GM19023 (cell line): ENCODE data around the gene ZNF555.
A peak's percentile ranks its signal among the peaks of the same experiment; 100 is the strongest.
"Not testable (repeated sequence)": the region's sequence is repeated elsewhere in the genome, so short reads cannot be mapped to it uniquely, and the experiment has no call there.

Experiments
- ATAC-seq: cut with Tn5 transposase; IDR thresholded peaks from one replicate; pipeline ENCODE4 v1.9.1; 2021; ENCODE audit warnings: mild to moderate bottlenecking, moderate library complexity; ENCODE audit not compliant: unreplicated experiment

The ZNF555 gene

GRCh38 chr19:2840794-2841791, at the start of gene ZNF555:
TSS of gene ZNF555 (plus strand) at chr19:2841475. CDS start at chr19:2841573, 98 bp downstream.
- ATAC-seq, result peak; percentile 95

- ATAC-seq, result no peak
Observed at GRCh38 chr19:2791876-2792275, 49.4 kb upstream of the ZNF555 start.

GRCh38 chr19:2792666-2793065, 48.6 kb upstream of the ZNF555 start:
- not testable (repeated sequence) for ATAC-seq

GRCh38 chr19:2793126-2793525, 48.1 kb upstream of the ZNF555 start:
- no peak for ATAC-seq

- ATAC-seq, result no peak
Observed at GRCh38 chr19:2793577-2793976, 47.7 kb upstream of the ZNF555 start.

- ATAC-seq, result no peak
Observed at GRCh38 chr19:2795827-2796658, 45.2 kb upstream of the ZNF555 start.

GRCh38 chr19:2796659-2797266, 44.5 kb upstream of the ZNF555 start:
- no peak for ATAC-seq

GRCh38 chr19:2797280-2797679, 44.0 kb upstream of the ZNF555 start:
- no peak for ATAC-seq

GRCh38 chr19:2798158-2798685, 43.1 kb upstream of the ZNF555 start:
- no peak for ATAC-seq

GRCh38 chr19:2798733-2799132, 42.5 kb upstream of the ZNF555 start:
- ATAC-seq, result no peak

- ATAC-seq, result no peak
Observed at GRCh38 chr19:2799273-2800020, 41.8 kb upstream of the ZNF555 start.

GRCh38 chr19:2800506-2800905, 40.8 kb upstream of the ZNF555 start:
- ATAC-seq, result no peak

- ATAC-seq, result no peak
Observed at GRCh38 chr19:2802826-2803225, 38.4 kb upstream of the ZNF555 start.

- ATAC-seq, result no peak
Observed at GRCh38 chr19:2803486-2804155, 37.7 kb upstream of the ZNF555 start.

- ATAC-seq, result no peak
Observed at GRCh38 chr19:2804156-2805004, 36.9 kb upstream of the ZNF555 start.

GRCh38 chr19:2805261-2805900, 35.9 kb upstream of the ZNF555 start:
- no peak for ATAC-seq

- no peak for ATAC-seq
Observed at GRCh38 chr19:2805991-2806649, 35.2 kb upstream of the ZNF555 start.
